GM23338 (cell line): Measurements from ENCODE around the gene MTERF2. TPM values are rescaled to one million over a fixed set of nuclear protein-coding genes. Genes with fewer than 3 reads are reported as not detected.

Experiments used
- ATAC-seq: fragments of 200-7000 bp; cut with Tn5 transposase; 3 replicates; pipeline ENCODE4 v1.9.1; 2020
- DNase-seq: peaks from one replicate; pipeline ENCODE4 v3.0.0-alpha.2; 2015; ENCODE audit warnings: low spot score
- H2AFZ ChIP-seq: fragments of 200-600 bp; sonication (generic); 2 replicates; pipeline ENCODE4 v1.8.0; 2016; ENCODE audit warnings: antibody characterized with exemption, mild to moderate bottlenecking, moderate library complexity
- H3F3A ChIP-seq: fragments of 200-600 bp; sonication (generic); replicated peaks from 2 replicates; pipeline ENCODE4 v1.8.0; 2017; ENCODE audit warnings: antibody characterized with exemption, mixed run types, low read depth
- H3K27ac ChIP-seq: fragments of 200-600 bp; sonication (generic); 2 replicates; pipeline ENCODE4 v1.6.1; 2016; ENCODE audit warnings: low read depth
- H3K27me3 ChIP-seq: fragments of 200-600 bp; sonication (generic); 2 replicates; pipeline ENCODE4 v1.8.0; 2016; ENCODE audit warnings: mild to moderate bottlenecking, mixed run types, moderate library complexity; ENCODE audit not compliant: insufficient read depth
- H3K36me3 ChIP-seq: fragments of 200-600 bp; sonication (generic); 2 replicates; pipeline ENCODE4 v1.8.0; 2016; ENCODE audit warnings: mild to moderate bottlenecking; ENCODE audit not compliant: insufficient read depth
- H3K4me1 ChIP-seq: fragments of 200-600 bp; sonication (generic); 2 replicates; pipeline ENCODE4 v1.8.0; 2016; ENCODE audit warnings: mild to moderate bottlenecking, moderate library complexity; ENCODE audit not compliant: insufficient read depth
- H3K4me2 ChIP-seq: fragments of 200-600 bp; sonication (generic); 2 replicates; pipeline ENCODE4 v1.7.1; 2017; ENCODE audit warnings: mixed run types
- H3K4me3 ChIP-seq: fragments of 200-600 bp; sonication (generic); 2 replicates; pipeline ENCODE4 v1.6.1; 2016; ENCODE audit warnings: mixed run types
- H3K79me2 ChIP-seq: fragments of 200-600 bp; sonication (generic); replicated peaks from 2 replicates; pipeline ENCODE4 v1.8.0; 2017; ENCODE audit warnings: mild to moderate bottlenecking; ENCODE audit not compliant: insufficient read depth
- H3K9me2 ChIP-seq: fragments of 200-600 bp; sonication (generic); 2 replicates; pipeline ENCODE4 v1.8.0; 2017; ENCODE audit not compliant: insufficient read depth
- H4K20me1 ChIP-seq: fragments of 200-600 bp; sonication (generic); replicated peaks from 2 replicates; pipeline ENCODE4 v1.8.0; 2017; ENCODE audit warnings: mild to moderate bottlenecking; ENCODE audit not compliant: insufficient read depth
- H3K27ac Mint-ChIP-seq: 2 replicates; pipeline ENCODE4 v1.8.0; 2020; ENCODE audit warnings: inconsistent platforms, mild to moderate bottlenecking, moderate library complexity, mixed read lengths
- H3K27me3 Mint-ChIP-seq: 3 replicates; pipeline ENCODE4 v1.8.0; 2022; ENCODE audit warnings: low read depth, mild to moderate bottlenecking, moderate library complexity, mixed read lengths, inconsistent platforms; ENCODE audit not compliant: insufficient read depth, poor library complexity
- H3K36me3 Mint-ChIP-seq: 3 replicates; pipeline ENCODE4 v1.8.0; 2021; ENCODE audit warnings: low read depth, mild to moderate bottlenecking, inconsistent platforms, moderate library complexity, mixed read lengths
- H3K4me1 Mint-ChIP-seq: 3 replicates; pipeline ENCODE4 v1.8.0; 2020; ENCODE audit warnings: mild to moderate bottlenecking, inconsistent platforms, mixed read lengths
- H3K4me3 Mint-ChIP-seq: 3 replicates; pipeline ENCODE4 v1.8.0; 2021; ENCODE audit warnings: moderate library complexity, mild to moderate bottlenecking, inconsistent platforms, mixed read lengths
- H3K9me3 Mint-ChIP-seq: 3 replicates; pipeline ENCODE4 v1.8.0; 2020; ENCODE audit warnings: moderate library complexity, mild to moderate bottlenecking, inconsistent platforms, mixed read lengths
- EZH2 ChIP-seq: fragments of 200-600 bp; sonication (generic); IDR thresholded peaks from one replicate; pipeline ENCODE4 v1.8.0; 2017; ENCODE audit warnings: antibody characterized with exemption, mild to moderate bottlenecking, low read depth; ENCODE audit not compliant: unreplicated experiment
- NANOG ChIP-seq: IDR thresholded peaks from 2 replicates; pipeline ENCODE4 v1.6.1; 2016; ENCODE audit warnings: antibody characterized with exemption, borderline replicate concordance
- POLR2AphosphoS5 ChIP-seq: IDR thresholded peaks from 2 replicates; pipeline ENCODE4 v1.6.1; 2016; ENCODE audit warnings: antibody characterized with exemption, low read depth
- REST ChIP-seq: IDR thresholded peaks from one replicate; pipeline ENCODE4 v1.6.1; 2018; ENCODE audit warnings: antibody characterized with exemption; ENCODE audit not compliant: unreplicated experiment
- STAT1 ChIP-seq: IDR thresholded peaks from one replicate; pipeline ENCODE4 v1.6.1; 2016; ENCODE audit warnings: antibody characterized with exemption; ENCODE audit not compliant: unreplicated experiment
- ZNF331 ChIP-seq: fragments of 250-450 bp; sonication (Bioruptor Pico); IDR thresholded peaks from 2 replicates; pipeline ENCODE4 v1.5.0; 2020; ENCODE audit warnings: low read depth, mild to moderate bottlenecking, moderate library complexity
- ZNF462 ChIP-seq: fragments of 250-450 bp; sonication (Bioruptor Pico); IDR thresholded peaks from 2 replicates; pipeline ENCODE4 v1.5.0; 2020; ENCODE audit warnings: mild to moderate bottlenecking, moderate library complexity
- polyA plus RNA-seq: library from polyadenylated mRNA; unstranded; fragments of >200 nt; fragmentation: Nextera tagmentation; extraction: Ambion mirVana; gene quantifications from 2 replicates; pipeline ENCODE4 v1.2.1, GENCODE V29; 2016
- total RNA-seq: library from RNA; depleted of rRNA; stranded (reverse); fragments of >200 nt; shearing (Covaris generic); gene quantifications from 2 replicates; pipeline ENCODE4 v1.2.3, GENCODE V29; 2014

Gene MTERF2
- total and polyA plus RNA-seq, 2 experiments from 2014 or later = 9.2 to 11.0 TPM

GRCh38 chr12:106974511-106974910, 12.4 kb downstream of the MTERF2 start (continued):
- TF ChIP-seq REST (no peak), EZH2 (no peak), POLR2AphosphoS5 (no peak), STAT1 (no peak)

GRCh38 chr12:106973545-106973944, 13.4 kb downstream of the MTERF2 start:
- Histone ChIP-seq H3K79me2 (no peaks in the 10 kb centered on the region), H4K20me1 (peaks cover 4% of the 10 kb centered on the region; the same call in 1 of the 2 replicates), H3K9me2 (0 out of 2 replicates have a peak, but pooled peaks cover 3% of the 10 kb centered on the region), H2AFZ (no peak overlapping the region), H3K36me3 (no peaks in the 10 kb centered on the region), H3K4me1 (no peaks in the 10 kb centered on the region), H3K27ac (no peak overlapping the region), H3F3A (no peaks in the 10 kb centered on the region), H3K4me2 (no peak overlapping the region), H3K4me3 (no peak overlapping the region), H3K27me3 (no peaks in the 10 kb centered on the region)
- no peaks in the 10 kb centered on the region for H3K4me1 Mint-ChIP-seq
- no peaks in the 10 kb centered on the region for H3K9me3 Mint-ChIP-seq
- no peak overlapping the region for H3K27ac Mint-ChIP-seq
- no peaks in the 10 kb centered on the region for H3K27me3 Mint-ChIP-seq
- no peak for TF ChIP-seq NANOG
- no peak for TF ChIP-seq STAT1
- no peak for TF ChIP-seq ZNF331 (CRISPR knock-in tag)
- no peak for TF ChIP-seq ZNF462 (CRISPR knock-in tag)
- H3K4me3 Mint-ChIP-seq = no peak overlapping the region
- no peak for DNase-seq
- no peak for ATAC-seq
- peaks cover 3% of the 10 kb centered on the region; the same call in 1 of the 3 replicates for H3K36me3 Mint-ChIP-seq
